DOHH2 (cell line): ENCODE results near the gene ACTN3.

Experiments
- H3F3A ChIP-seq: fragments of 200-600 bp; sonication (generic), shearing (Covaris generic); 2 replicates; pipeline ENCODE4 v1.6.0; 2016; ENCODE audit warnings: antibody characterized with exemption, mild to moderate bottlenecking; ENCODE audit not compliant: control insufficient read depth, insufficient read depth
- H3K27ac ChIP-seq: fragments of 200-600 bp; sonication (generic); 2 replicates; pipeline ENCODE4 v1.5.1; 2014; ENCODE audit warnings: low read depth, mild to moderate bottlenecking, low read length, moderate library complexity
- H3K27me3 ChIP-seq: fragments of 200-600 bp; sonication (generic); 2 replicates; pipeline ENCODE4 v1.6.1; 2014; ENCODE audit warnings: mild to moderate bottlenecking, low read length, mixed read lengths; ENCODE audit not compliant: control insufficient read depth
- H3K36me3 ChIP-seq: fragments of 200-600 bp; sonication (generic); 2 replicates; pipeline ENCODE4 v1.6.1; 2014; ENCODE audit warnings: mild to moderate bottlenecking, low read length, moderate library complexity, mixed read lengths; ENCODE audit not compliant: control insufficient read depth
- H3K4me1 ChIP-seq: fragments of 200-600 bp; sonication (generic); 2 replicates; pipeline ENCODE4 v1.6.1; 2014; ENCODE audit warnings: mild to moderate bottlenecking, low read length, mixed read lengths; ENCODE audit not compliant: control insufficient read depth
- H3K4me2 ChIP-seq: fragments of 200-600 bp; sonication (generic); 2 replicates; pipeline ENCODE4 v1.6.0; 2014; ENCODE audit warnings: mild to moderate bottlenecking, low read length, moderate library complexity
- H3K4me3 ChIP-seq: fragments of 200-600 bp; sonication (generic); 2 replicates; pipeline ENCODE4 v1.5.1; 2014; ENCODE audit warnings: mild to moderate bottlenecking, low read length, mixed read lengths
- H3K79me2 ChIP-seq: fragments of 200-600 bp; sonication (generic); 2 replicates; pipeline ENCODE4 v1.6.1; 2014; ENCODE audit warnings: mild to moderate bottlenecking, low read length, mixed read lengths; ENCODE audit not compliant: control insufficient read depth
- H3K9me2 ChIP-seq: fragments of 200-600 bp; sonication (generic); replicated peaks from 2 replicates; pipeline ENCODE4 v1.6.1; 2014; ENCODE audit warnings: mild to moderate bottlenecking, low read length, mixed read lengths; ENCODE audit not compliant: control insufficient read depth
- H3K9me3 ChIP-seq: fragments of 200-600 bp; sonication (generic); 2 replicates; pipeline ENCODE4 v1.6.1; 2014; ENCODE audit warnings: antibody characterized with exemption, low read length, mixed read lengths; ENCODE audit not compliant: control insufficient read depth, insufficient read depth
- H4K20me1 ChIP-seq: fragments of 200-600 bp; sonication (generic); 2 replicates; pipeline ENCODE4 v1.6.0; 2014; ENCODE audit warnings: low read depth, mild to moderate bottlenecking, antibody characterized with exemption, low read length, moderate library complexity; ENCODE audit not compliant: control insufficient read depth, insufficient read depth
- CTCF ChIP-seq: fragments of 200-600 bp; sonication (generic); IDR thresholded peaks from one replicate; pipeline ENCODE4 v1.5.1; 2014; ENCODE audit warnings: antibody characterized with exemption, mild to moderate bottlenecking, low read depth, low read length; ENCODE audit not compliant: poor library complexity, severe bottlenecking
- EZH2phosphoT487 ChIP-seq: fragments of 200-600 bp; sonication (generic); IDR thresholded peaks from 2 replicates; pipeline ENCODE4 v1.6.1; 2017; ENCODE audit warnings: borderline replicate concordance, mild to moderate bottlenecking, antibody characterized with exemption, low read length, moderate library complexity, mixed read lengths

Gene ACTN3

GRCh38 chr11:66548774-66549630 lies 2.3 kb downstream of the ACTN3 start:
- no peaks in the 10 kb centered on the region for H4K20me1 ChIP-seq
- no peaks in the 10 kb centered on the region for H3K36me3 ChIP-seq
- H3F3A ChIP-seq, result peaks cover 4% of the 10 kb centered on the region; the same call in 1 of the 2 replicates
- H3K9me3 ChIP-seq, result no peaks in the 10 kb centered on the region
- H3K9me2 ChIP-seq, result no peaks in the 10 kb centered on the region
- H3K27me3 ChIP-seq, result peaks cover 42% of the 10 kb centered on the region
- H3K4me3 ChIP-seq, result no peak overlapping the region
- peaks cover 6% of the 10 kb centered on the region for H3K79me2 ChIP-seq
- peaks cover 24% of the 10 kb centered on the region for H3K4me1 ChIP-seq
- no peak overlapping the region for H3K4me2 ChIP-seq
- TF ChIP-seq EZH2phosphoT487, result no peak
- H3K27ac ChIP-seq, result no peak overlapping the region

- Histone ChIP-seq H3K4me3 (no peak overlapping the region), H3F3A (no peaks in the 10 kb centered on the region), H3K27me3 (peaks cover 42% of the 10 kb centered on the region), H3K79me2 (peaks cover 6% of the 10 kb centered on the region), H3K27ac (no peak overlapping the region), H3K9me3 (no peaks in the 10 kb centered on the region), H3K4me2 (no peak overlapping the region), H4K20me1 (no peaks in the 10 kb centered on the region), H3K4me1 (peaks cover 17% of the 10 kb centered on the region), H3K36me3 (no peaks in the 10 kb centered on the region), H3K9me2 (no peaks in the 10 kb centered on the region)
- TF ChIP-seq CTCF (no peak), EZH2phosphoT487 (no peak)
Observed at GRCh38 chr11:66549696-66550095, 3.0 kb downstream of the ACTN3 start.

GRCh38 chr11:66550887-66551286 lies 4.2 kb downstream of the ACTN3 start:
- Histone ChIP-seq H3K4me1 (peaks cover 10% of the 10 kb centered on the region), H3K79me2 (no peaks in the 10 kb centered on the region), H3K27me3 (peaks cover 45% of the 10 kb centered on the region), H3K36me3 (no peaks in the 10 kb centered on the region), H3K27ac (no peak overlapping the region), H3K4me2 (no peak overlapping the region), H3K9me3 (no peaks in the 10 kb centered on the region), H3F3A (no peaks in the 10 kb centered on the region), H3K9me2 (no peaks in the 10 kb centered on the region), H4K20me1 (no peaks in the 10 kb centered on the region), H3K4me3 (no peak overlapping the region)
- TF ChIP-seq EZH2phosphoT487 (no peak), CTCF (no peak)

- H3K4me1 ChIP-seq, result no peaks in the 10 kb centered on the region
- no peak overlapping the region for H3K27ac ChIP-seq
- H3F3A ChIP-seq, result no peaks in the 10 kb centered on the region
- H3K9me2 ChIP-seq, result no peaks in the 10 kb centered on the region
- H3K4me3 ChIP-seq, result no peak overlapping the region
- no peaks in the 10 kb centered on the region for H4K20me1 ChIP-seq
- TF ChIP-seq EZH2phosphoT487 (no peak), CTCF (no peak)
- H3K27me3 ChIP-seq, result peaks cover 13% of the 10 kb centered on the region; the same call in 1 of the 2 replicates
- H3K79me2 ChIP-seq, result no peaks in the 10 kb centered on the region
- H3K4me2 ChIP-seq, result no peak overlapping the region
- no peaks in the 10 kb centered on the region for H3K9me3 ChIP-seq
- no peaks in the 10 kb centered on the region for H3K36me3 ChIP-seq
Observed at GRCh38 chr11:66554602-66555001, 7.9 kb downstream of the ACTN3 start.
